ENCODE results near the gene GDF2. TPM values are rescaled to one million over a fixed set of nuclear protein-coding genes. Genes with fewer than 3 reads are reported as not detected.
A peak's percentile ranks its signal among the peaks of the same experiment; 100 is the strongest.

GDF2 gene
- total and polyA plus RNA-seq, 10 of the 15 experiments (the other 5 are each of a cell fraction or from before 2014, with no cell fraction given) = not detected

GRCh38 chr10:47276576-47277351 lies 45.5 kb upstream of the GDF2 start:
- intact Hi-C loops (cut with micrococcal nuclease; ENCODE audit: unreplicated experiment) (no loop called here), in situ Hi-C loops (cut with MboI) (no loop called here)
- FAIRE-seq = no peak
- no TSS peak for BruUV-seq (replicated peaks)
- Histone ChIP-seq H3K36me3 (ENCODE audit: control insufficient read depth in 2 of 2, insufficient read depth in 2 of 2, low read length in 1 of 2) (no peaks in the 10 kb centered on the region), H3K4me1 (ENCODE audit: control insufficient read depth, insufficient read depth, low read length) (no peaks in the 10 kb centered on the region), H3K27ac (ENCODE audit: control insufficient read depth, insufficient read depth) (no peak overlapping the region), H4K20me1 (ENCODE audit: control insufficient read depth, insufficient read depth) (no peaks in the 10 kb centered on the region), H3K79me2 (ENCODE audit: control insufficient read depth, insufficient read depth, low read length) (no peaks in the 10 kb centered on the region), H3K27me3 (replicated peaks in 1 of 2; ENCODE audit: control insufficient read depth in 2 of 2, insufficient read depth in 2 of 2, low read length in 1 of 2) (no peaks in the 10 kb centered on the region), H3K9me3 (replicated peaks; ENCODE audit: control insufficient read depth, insufficient read depth, low read length) (no peaks in the 10 kb centered on the region), H3K9ac (ENCODE audit: control insufficient read depth, insufficient read depth, low read length) (no peak overlapping the region), H3K4me3 (no peak overlapping the region), H3K4me2 (ENCODE audit: control insufficient read depth, insufficient read depth) (no peak overlapping the region), H2AFZ (ENCODE audit: control insufficient read depth, low read depth, low read length) (no peak overlapping the region)
- SMC1A ChIA-PET (ENCODE audit: uncharacterized antibody, unreplicated experiment) = interaction anchor here (1.8 kb wide), 1 partner anchor 16 kb away, joined by 5 read pairs; no protein-coding TSS in a partner anchor
- RAD21 ChIA-PET (ENCODE audit: unreplicated experiment) = no interaction called here
- TF ChIP-seq USF1 (IDR thresholded peaks at IDR 0.05; ENCODE audit: borderline replicate concordance, extremely low read length, insufficient read depth, low read depth, low read length) (peak; percentile 30), CEBPZ (IDR thresholded peaks at IDR 0.05; ENCODE audit: low read depth, low read length) (no peak)
- 27% methylated on average over 11 of the region's 11 CpGs for WGBS (ENCODE audit: insufficient coverage, insufficient replicate concordance, low lambda C conversion rate, missing lambda C conversion rate)
- no peak for ATAC-seq
- DNase-seq (ENCODE audit: low read depth, low spot score) = no peak
- POLR2A ChIA-PET = no interaction called here
- CTCF ChIA-PET = interaction anchor here (1.2 kb wide), 1 partner anchor 21 kb away, joined by 3 read pairs; no protein-coding TSS in a partner anchor

Measured in GM12878 (cell line).